B cell (primary cell): Measurements from ENCODE around the gene MTERF4. TPM values are rescaled to one million over a fixed set of nuclear protein-coding genes. Genes with fewer than 3 reads are reported as not detected.

Experiments used
- ATAC-seq: fragments of 200-7000 bp; cut with Tn5 transposase; one replicate; pipeline ENCODE4 v1.10.0; 2021; ENCODE audit warnings: low read depth, mild to moderate bottlenecking, moderate number of reproducible peaks, moderate library complexity
- CTCF ChIA-PET: fragments of 350-600 bp; sonication (Branson Sonifier 250); formaldehyde crosslinking; loops from one replicate; lab custom pipeline; 2021; ENCODE audit warnings: antibody characterized with exemption, inconsistent platforms; lab: Charles Lee
- POLR2A ChIA-PET: fragments of 350-600 bp; sonication (Branson Sonifier 250); formaldehyde crosslinking; loops from one replicate; lab custom pipeline; 2021; ENCODE audit warnings: antibody characterized with exemption; lab: Charles Lee
- DNase-seq: peaks from one replicate; pipeline ENCODE4 v3.0.0; 2013
- H2AFZ ChIP-seq: 2 replicates; pipeline ENCODE4 v1.6.1; 2012; ENCODE audit warnings: mild to moderate bottlenecking, low read depth, low read length; ENCODE audit not compliant: insufficient read depth, poor library complexity, severe bottlenecking
- H3K27ac ChIP-seq, 2 donors: 1 replicate in 1 of 2; 2 replicates in 1 of 2; pipeline ENCODE4 v1.5.1; 2012 to 2013; ENCODE audit warnings: low read length in 2 of 2, mild to moderate bottlenecking in 2 of 2, moderate library complexity in 1 of 2
- H3K27me3 ChIP-seq, 4 experiments: fragments of 200-600 bp in 1 of 4; sonication (generic) in 1 of 4; replicated peaks in 1 of 4; 1 replicate in 2 of 4; 2 replicates in 2 of 4; pipeline versions ENCODE4 v1.6.1 to v1.7.0; 2013 to 2016; ENCODE audit warnings: low read length in 3 of 4, mild to moderate bottlenecking in 2 of 4, mixed read lengths in 1 of 4, moderate library complexity in 1 of 4; ENCODE audit not compliant: insufficient read depth in 4 of 4, control insufficient read depth in 3 of 4; ENCODE audit errors: control extremely low read depth in 1 of 4
- H3K36me3 ChIP-seq, 2 experiments: replicated peaks in 1 of 2; 1 replicate in 1 of 2; 2 replicates in 1 of 2; pipeline versions ENCODE4 v1.6.1 to v1.7.1; 2013; ENCODE audit warnings: low read length in 1 of 2; ENCODE audit not compliant: insufficient read depth in 2 of 2, control insufficient read depth in 1 of 2; ENCODE audit errors: control extremely low read depth in 1 of 2, extremely low read depth in 1 of 2
- H3K4me1 ChIP-seq, 2 donors: fragments of 200-600 bp in 1 of 2; sonication (generic) in 1 of 2; 1 replicate in 1 of 2; 2 replicates in 1 of 2; pipeline versions ENCODE4 v1.5.1 to v1.6.1; 2013 to 2017; ENCODE audit warnings: low read length in 2 of 2; ENCODE audit not compliant: control insufficient read depth in 2 of 2, insufficient read depth in 2 of 2
- H3K4me2 ChIP-seq: replicated peaks from 2 replicates; pipeline ENCODE3; 2012; ENCODE audit warnings: mild to moderate bottlenecking, low read depth, low read length; ENCODE audit not compliant: poor library complexity, severe bottlenecking
- H3K4me3 ChIP-seq, 5 experiments: fragments of 200-600 bp in 1 of 5; sonication (generic) in 1 of 5; 1 replicate in 3 of 5; 2 replicates in 2 of 5; pipeline versions ENCODE4 v1.5.1 to v1.7.0; 2011 to 2016; ENCODE audit warnings: low read length in 4 of 5, mild to moderate bottlenecking in 4 of 5, low read depth in 2 of 5, control low read depth in 1 of 5, moderate library complexity in 1 of 5; ENCODE audit not compliant: insufficient read depth in 1 of 5; ENCODE audit errors: control extremely low read depth in 1 of 5, extremely low read depth in 1 of 5
- H3K79me2 ChIP-seq: fragments of 200-600 bp; sonication (generic); one replicate; pipeline ENCODE4 v1.6.0; 2016; ENCODE audit warnings: low read length; ENCODE audit not compliant: control insufficient read depth, insufficient read depth
- H3K9ac ChIP-seq: fragments of 200-600 bp; sonication (generic); 2 replicates; pipeline ENCODE4 v1.6.1; 2017; ENCODE audit warnings: mild to moderate bottlenecking, low read length, moderate library complexity
- H3K9me3 ChIP-seq, 3 donors: one replicate each; pipeline versions ENCODE4 v1.6.1 to v1.7.1; 2013; ENCODE audit warnings: low read length in 2 of 3; ENCODE audit not compliant: control insufficient read depth in 2 of 3, insufficient read depth in 1 of 3; ENCODE audit errors: control extremely low read depth in 1 of 3
- H4K20me1 ChIP-seq: 2 replicates; pipeline ENCODE4 v1.6.0; 2012; ENCODE audit warnings: mild to moderate bottlenecking, low read length; ENCODE audit not compliant: insufficient read depth, control insufficient read depth, poor library complexity, severe bottlenecking
- H3K27ac Mint-ChIP-seq: one replicate; pipeline ENCODE4 v1.8.0; 2021; ENCODE audit warnings: mixed read lengths
- H3K27me3 Mint-ChIP-seq: one replicate; pipeline ENCODE4 v1.8.0; 2021; ENCODE audit warnings: mixed read lengths
- H3K4me1 Mint-ChIP-seq: one replicate; pipeline ENCODE4 v1.8.0; 2021; ENCODE audit warnings: mixed read lengths
- H3K4me3 Mint-ChIP-seq: one replicate; pipeline ENCODE4 v1.8.0; 2021; ENCODE audit warnings: mixed read lengths
- H3K9me3 Mint-ChIP-seq: one replicate; pipeline ENCODE4 v1.8.0; 2022; ENCODE audit warnings: mixed read lengths; ENCODE audit not compliant: insufficient read depth
- CTCF ChIP-seq: fragments of 200-600 bp; IDR thresholded peaks from one replicate; pipeline ENCODE4 v1.8.0; 2022; ENCODE audit warnings: antibody characterized with exemption, mild to moderate bottlenecking
- EZH2 ChIP-seq: IDR thresholded peaks from 2 replicates; pipeline ENCODE4 v1.6.1; 2012; ENCODE audit warnings: borderline replicate concordance, low read depth, mild to moderate bottlenecking, moderate library complexity, low read length; ENCODE audit not compliant: insufficient read depth, poor library complexity, severe bottlenecking
- WGBS: methylation state at CpG from one replicate; pipeline ENCODE4 v1.1.5; 2013; ENCODE audit warnings: missing lambda C conversion rate; ENCODE audit not compliant: insufficient coverage; 5-methylcytosine and 5-hydroxymethylcytosine counted together
- intact Hi-C: fragments of 100-400 bp; cut with micrococcal nuclease; formaldehyde crosslinking; loops from one replicate; pipeline ENCODE4 v1.10.0; 2022
- polyA plus RNA-seq: library from polyadenylated mRNA; depleted of rRNA; stranded (reverse); fragments of >200 nt; gene quantifications from 2 replicates; pipeline ENCODE4 v1.2.3, GENCODE V29; 2012
- total RNA-seq, 2 donors: library from RNA; stranded (reverse); fragments of 120-200 nt in 1 of 2; gene quantifications; 1 replicate in 1 of 2; 2 replicates in 1 of 2; pipeline versions ENCODE4 v1.2.3 to v1.2.4, GENCODE V29; 2013 to 2022

Gene MTERF4
- total and polyA plus RNA-seq, 2 donors (not counting 1 experiment from before 2014, with no cell fraction given) = 88.7 to 153 TPM

GRCh38 chr2:241068136-241068941 is 33.7 kb downstream of the MTERF4 start:
- Histone ChIP-seq H3K27me3 (no peaks in the 10 kb centered on the region), H3K27ac (no peak overlapping the region), H3K9ac (no peak overlapping the region), H3K9me3 (no peaks in the 10 kb centered on the region), H4K20me1 (no peaks in the 10 kb centered on the region), H3K36me3 (no peaks in the 10 kb centered on the region), H3K79me2 (no peaks in the 10 kb centered on the region), H2AFZ (no peak overlapping the region), H3K4me2 (no peak overlapping the region), H3K4me1 (peaks cover 3 to 9% of the 10 kb centered on the region in 2 donors), H3K4me3 (no peak overlapping the region)
- ChIA-PET CTCF (interaction anchor here (1.0 to 1.5 kb wide), 2 partner anchors 10 to 87 kb away, joined by 3 to 4 read pairs; no protein-coding TSS in a partner anchor), POLR2A (no interaction called here)
- Mint-ChIP-seq H3K4me1 (peaks cover 4% of the 10 kb centered on the region), H3K27ac (no peak overlapping the region), H3K27me3 (no peaks in the 10 kb centered on the region), H3K4me3 (no peak overlapping the region), H3K9me3 (no peaks in the 10 kb centered on the region)
- intact Hi-C loops = no loop called here
- 90% methylated on average over 25 of the region's 25 CpGs for WGBS
- no peak for TF ChIP-seq CTCF
- TF ChIP-seq EZH2 = no peak
- DNase-seq (no peak), ATAC-seq (no peak)
